H7 (cell line): ENCODE results near the gene DCTN2. TPM values are rescaled to one million over a fixed set of nuclear protein-coding genes. Genes with fewer than 3 reads are reported as not detected.
"Not testable (repeated sequence)": the region's sequence is repeated elsewhere in the genome, so short reads cannot be mapped to it uniquely, and the experiment has no call there.

Experiments used
- DNase-seq: peaks from one replicate; pipeline ENCODE4 v3.0.0; 2012
- H3K27me3 ChIP-seq: 2 replicates; pipeline ENCODE4 v1.6.0; 2011; ENCODE audit warnings: mild to moderate bottlenecking, low read length; ENCODE audit not compliant: control insufficient read depth, insufficient read depth
- H3K36me3 ChIP-seq: replicated peaks from 2 replicates; pipeline ENCODE4 v1.5.1; 2011; ENCODE audit warnings: low read length; ENCODE audit not compliant: control insufficient read depth, insufficient read depth
- H3K4me3 ChIP-seq: 2 replicates; pipeline ENCODE4 v1.5.1; 2011; ENCODE audit warnings: low read depth, mild to moderate bottlenecking, control low read depth, low read length, moderate library complexity; ENCODE audit not compliant: insufficient read depth
- total RNA-seq: library from RNA; depleted of rRNA; stranded (reverse); fragments of >200 nt; shearing (Covaris generic); gene quantifications from 2 replicates; pipeline ENCODE4 v1.2.3, GENCODE V29; 2014

Gene DCTN2
- total RNA-seq, 1 experiment from 2014 or later = 98.2 TPM

DNA sequence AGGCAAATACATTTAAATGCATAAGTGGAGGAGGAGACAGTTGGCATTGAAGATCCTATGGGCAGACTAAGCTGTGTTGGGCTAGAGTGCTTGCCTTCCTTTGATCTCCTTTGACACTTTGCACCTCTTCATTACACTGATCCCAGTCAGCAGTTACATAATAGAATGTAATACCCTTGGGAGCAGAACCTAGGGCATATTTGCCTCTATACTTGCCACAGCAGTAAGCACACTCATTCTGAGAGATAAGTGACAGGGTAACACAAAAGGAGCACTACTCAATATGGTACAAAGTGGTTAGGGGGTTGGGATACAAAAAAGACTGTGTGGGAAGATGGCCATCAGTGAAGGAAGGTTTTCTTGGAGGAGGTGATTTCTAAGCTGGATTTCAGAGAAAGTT is 50.2 kb downstream of the DCTN2 start:
- no peaks in the 10 kb centered on the region for H3K27me3 ChIP-seq
- DNase-seq = no peak
- peaks cover 46% of the 10 kb centered on the region for H3K36me3 ChIP-seq
- H3K4me3 ChIP-seq = no peak overlapping the region

- H3K27me3 ChIP-seq, DNase-seq, H3K4me3 ChIP-seq: not testable (repeated sequence)
- H3K36me3 ChIP-seq = peaks cover 50% of the 10 kb centered on the region
These were observed 51.8 kb downstream of the DCTN2 start for GRCh38 chr12:57495051-57495701.

- Histone ChIP-seq H3K36me3 (peaks cover 39% of the 10 kb centered on the region), H3K27me3 (no peaks in the 10 kb centered on the region), H3K4me3 (no peak overlapping the region)
- DNase-seq = no peak
These were observed 55.4 kb downstream of the DCTN2 start for GRCh38 chr12:57491393-57492280.

- DNase-seq = no peak
- Histone ChIP-seq H3K36me3 (peaks cover 36% of the 10 kb centered on the region), H3K4me3 (no peak overlapping the region), H3K27me3 (no peaks in the 10 kb centered on the region)
These were observed 56.9 kb downstream of the DCTN2 start for GRCh38 chr12:57490126-57490525.

GRCh38 chr12:57489157-57489641 is 57.8 kb downstream of the DCTN2 start:
- H3K36me3 ChIP-seq = peaks cover 36% of the 10 kb centered on the region
- H3K27me3 ChIP-seq = no peaks in the 10 kb centered on the region
- H3K4me3 ChIP-seq = no peak overlapping the region
- DNase-seq = no peak

GRCh38 chr12:57488402-57489156 is 58.4 kb downstream of the DCTN2 start:
- Histone ChIP-seq H3K36me3 (peaks cover 36% of the 10 kb centered on the region), H3K4me3 (peak overlapping the region; percentile 100), H3K27me3 (no peaks in the 10 kb centered on the region)
- DNase-seq = no peak

- DNase-seq = peak; percentile 87
- Histone ChIP-seq H3K27me3 (no peaks in the 10 kb centered on the region), H3K36me3 (peaks cover 34% of the 10 kb centered on the region), H3K4me3 (peak within 1 kb of the TSS; percentile 100)
These were observed 59.2 kb downstream of the DCTN2 start, which contains the start of gene MARS1 for GRCh38 chr12:57487597-57488401. Gene MARS1 (plus strand): TSS chr12:57488068. CDS start chr12:57488091, 23 bp downstream.

DNA sequence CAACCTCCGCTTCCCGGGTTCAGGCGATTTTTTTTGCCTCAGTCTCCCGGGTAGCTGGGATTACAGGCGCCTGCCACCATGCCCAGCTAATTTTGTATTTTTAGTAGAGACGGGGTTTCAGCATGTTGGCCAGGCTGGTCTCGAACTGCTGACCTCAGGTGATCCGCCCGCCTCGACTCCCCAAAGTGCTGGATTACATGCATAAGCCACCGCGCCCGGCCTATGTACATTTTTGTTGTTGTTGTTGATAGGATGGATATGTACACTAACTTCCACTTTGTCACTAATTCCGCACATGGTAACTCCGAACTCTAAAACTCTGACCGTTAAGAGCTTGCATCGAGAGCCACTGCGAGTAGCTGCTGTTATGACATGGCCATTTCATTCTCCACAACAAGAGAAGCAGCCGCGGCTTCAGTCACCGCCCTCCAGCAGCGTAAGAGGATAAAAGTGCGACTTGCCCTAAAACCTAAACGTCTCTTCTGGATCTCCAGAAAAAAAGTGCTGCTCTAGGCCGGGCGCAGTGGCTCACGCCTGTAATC is 59.9 kb downstream of the DCTN2 start:
- Histone ChIP-seq H3K27me3 (no peaks in the 10 kb centered on the region), H3K4me3 (no peak overlapping the region), H3K36me3 (peaks cover 29% of the 10 kb centered on the region)
- no peak for DNase-seq

- no peaks in the 10 kb centered on the region for H3K27me3 ChIP-seq
- H3K4me3 ChIP-seq = no peak overlapping the region
- DNase-seq = no peak
- peaks cover 18% of the 10 kb centered on the region for H3K36me3 ChIP-seq
These were observed 61.3 kb downstream of the DCTN2 start for GRCh38 chr12:57485695-57486094.

GRCh38 chr12:57483466-57483865 is 63.5 kb downstream of the DCTN2 start:
- H3K27me3 ChIP-seq = no peaks in the 10 kb centered on the region; the same call in 1 of the 2 replicates
- no peak for DNase-seq
- no peaks in the 10 kb centered on the region for H3K36me3 ChIP-seq
- H3K4me3 ChIP-seq = no peak overlapping the region

- Histone ChIP-seq H3K27me3 (peaks cover 7% of the 10 kb centered on the region), H3K36me3 (no peaks in the 10 kb centered on the region), H3K4me3 (no peak overlapping the region)
- peak; percentile 17 for DNase-seq
These were observed 65.3 kb downstream of the DCTN2 start for GRCh38 chr12:57481671-57482070.
